Endodermal cell (in vitro differentiated cells): ENCODE measurements around the gene DUSP5. TPM values are rescaled to one million over a fixed set of nuclear protein-coding genes. Genes with fewer than 3 reads are reported as not detected.

ENCODE experiments used
- DNase-seq: peaks from one replicate; pipeline ENCODE4 v3.0.0-alpha.2; 2017
- H3K27ac ChIP-seq: 2 replicates; pipeline ENCODE4 v1.5.1; 2013; ENCODE audit warnings: mild to moderate bottlenecking, low read depth, low read length, moderate library complexity
- H3K27me3 ChIP-seq: 2 replicates; pipeline ENCODE4 v1.6.1; 2013; ENCODE audit warnings: mild to moderate bottlenecking, low read length, moderate library complexity; ENCODE audit not compliant: insufficient read depth, control insufficient read depth, poor library complexity, severe bottlenecking
- H3K36me3 ChIP-seq: 2 replicates; pipeline ENCODE4 v1.7.0; 2013; ENCODE audit warnings: mild to moderate bottlenecking, low read length, moderate library complexity; ENCODE audit not compliant: control insufficient read depth, insufficient read depth
- H3K4me1 ChIP-seq: one replicate; pipeline ENCODE4 v1.7.0; 2013; ENCODE audit warnings: low read length; ENCODE audit not compliant: control insufficient read depth, insufficient read depth
- H3K4me3 ChIP-seq: 2 replicates; pipeline ENCODE4 v1.5.1; 2013; ENCODE audit warnings: mild to moderate bottlenecking, low read length, moderate library complexity
- H3K9ac ChIP-seq: 2 replicates; pipeline ENCODE4 v1.6.1; 2013; ENCODE audit warnings: mild to moderate bottlenecking, low read length, moderate library complexity; ENCODE audit not compliant: poor library complexity, severe bottlenecking; ENCODE audit errors: extremely low read depth
- H3K9me3 ChIP-seq: 2 replicates; pipeline ENCODE4 v1.6.1; 2013; ENCODE audit warnings: mild to moderate bottlenecking, low read length, moderate library complexity; ENCODE audit not compliant: control insufficient read depth
- H3K27ac Mint-ChIP-seq: 2 replicates; pipeline ENCODE4 v1.8.0; 2020; ENCODE audit warnings: mixed read lengths
- H3K27me3 Mint-ChIP-seq: 2 replicates; pipeline ENCODE4 v1.8.0; 2021; ENCODE audit warnings: mild to moderate bottlenecking, mixed read lengths; ENCODE audit not compliant: insufficient read depth
- H3K36me3 Mint-ChIP-seq: 2 replicates; pipeline ENCODE4 v1.8.0; 2020; ENCODE audit warnings: low read depth, mixed read lengths
- H3K4me1 Mint-ChIP-seq: 2 replicates; pipeline ENCODE4 v1.8.0; 2020; ENCODE audit warnings: mixed read lengths
- H3K4me3 Mint-ChIP-seq: 2 replicates; pipeline ENCODE4 v1.8.0; 2020; ENCODE audit warnings: mild to moderate bottlenecking, moderate library complexity, mixed read lengths
- H3K9me3 Mint-ChIP-seq: 2 replicates; pipeline ENCODE4 v1.8.0; 2020; ENCODE audit warnings: mild to moderate bottlenecking, mixed read lengths
- CTCF ChIP-seq: fragments of 200-600 bp; sonication (generic); conservative IDR thresholded peaks from 2 replicates; pipeline ENCODE4 v1.5.0; 2021; ENCODE audit warnings: antibody characterized with exemption, mild to moderate bottlenecking
- WGBS, 2 experiments: methylation state at CpG; one replicate each; pipeline versions ENCODE4 v1.1.5 to v1.1.7; 2013; ENCODE audit warnings: missing lambda C conversion rate in 2 of 2, mixed read lengths in 1 of 2; ENCODE audit not compliant: insufficient coverage in 1 of 2, insufficient read length in 1 of 2; 5-methylcytosine and 5-hydroxymethylcytosine counted together
- total RNA-seq, 2 donors: library from RNA; stranded (reverse); fragmentation: NEBNext Ultra II Directional in 1 of 2; extraction: Animal tissue kit (Norgen Biotek cat#: 25700) in 1 of 2; gene quantifications; 2 replicates in 1 of 2; 3 replicates in 1 of 2; pipeline ENCODE4 v1.2.1, GENCODE V29; 2021

DUSP5 gene
- total RNA-seq, 2 donors from 2014 or later: 60.0 to 60.3 TPM

DNA sequence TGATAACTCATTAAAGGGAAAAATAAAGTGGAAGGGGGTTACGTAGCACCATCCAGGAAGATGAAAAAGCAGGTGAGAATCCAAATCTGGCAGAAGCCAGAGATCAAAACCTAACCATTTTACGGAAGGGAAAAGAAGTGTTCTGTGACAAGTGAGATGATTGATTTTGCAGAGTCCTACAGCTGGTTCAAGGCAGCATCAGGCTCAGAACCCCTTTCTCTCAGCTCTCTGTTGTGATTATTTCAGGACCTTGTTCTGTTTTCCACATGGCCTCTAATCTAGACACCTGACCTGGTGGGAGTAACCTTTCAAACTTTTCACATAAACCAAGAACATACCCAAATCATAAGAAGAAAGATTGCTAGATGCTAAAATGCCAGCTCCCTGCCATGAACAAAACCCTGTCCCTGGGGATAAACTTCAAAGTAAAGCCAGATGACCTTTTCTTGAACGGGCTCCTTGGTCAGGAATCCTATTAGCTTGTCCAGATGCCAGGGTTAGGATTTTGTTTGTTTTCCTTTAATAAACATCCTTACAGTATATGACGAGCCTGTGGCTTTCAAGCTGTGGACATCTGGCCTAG lies 5.9 kb downstream of the DUSP5 start:
- no peaks in the 10 kb centered on the region for H3K27me3 Mint-ChIP-seq
- 95% methylated on average over 3 to 4 of the region's 4 CpGs for WGBS, 2 experiments
- no peaks in the 10 kb centered on the region for H3K27me3 ChIP-seq
- no peaks in the 10 kb centered on the region for H3K9me3 ChIP-seq
- H3K9ac ChIP-seq: no peak overlapping the region
- H3K36me3 ChIP-seq: peaks cover 67% of the 10 kb centered on the region
- H3K4me1 Mint-ChIP-seq: peaks cover 64% of the 10 kb centered on the region
- no peak overlapping the region for H3K27ac Mint-ChIP-seq
- DNase-seq: no peak
- no peak overlapping the region for H3K27ac ChIP-seq
- no peak for TF ChIP-seq CTCF
- peaks cover 59% of the 10 kb centered on the region for H3K36me3 Mint-ChIP-seq
- no peaks in the 10 kb centered on the region for H3K9me3 Mint-ChIP-seq
- H3K4me1 ChIP-seq: peaks cover 21% of the 10 kb centered on the region
- no peak overlapping the region for H3K4me3 Mint-ChIP-seq
- no peak overlapping the region for H3K4me3 ChIP-seq

DNA sequence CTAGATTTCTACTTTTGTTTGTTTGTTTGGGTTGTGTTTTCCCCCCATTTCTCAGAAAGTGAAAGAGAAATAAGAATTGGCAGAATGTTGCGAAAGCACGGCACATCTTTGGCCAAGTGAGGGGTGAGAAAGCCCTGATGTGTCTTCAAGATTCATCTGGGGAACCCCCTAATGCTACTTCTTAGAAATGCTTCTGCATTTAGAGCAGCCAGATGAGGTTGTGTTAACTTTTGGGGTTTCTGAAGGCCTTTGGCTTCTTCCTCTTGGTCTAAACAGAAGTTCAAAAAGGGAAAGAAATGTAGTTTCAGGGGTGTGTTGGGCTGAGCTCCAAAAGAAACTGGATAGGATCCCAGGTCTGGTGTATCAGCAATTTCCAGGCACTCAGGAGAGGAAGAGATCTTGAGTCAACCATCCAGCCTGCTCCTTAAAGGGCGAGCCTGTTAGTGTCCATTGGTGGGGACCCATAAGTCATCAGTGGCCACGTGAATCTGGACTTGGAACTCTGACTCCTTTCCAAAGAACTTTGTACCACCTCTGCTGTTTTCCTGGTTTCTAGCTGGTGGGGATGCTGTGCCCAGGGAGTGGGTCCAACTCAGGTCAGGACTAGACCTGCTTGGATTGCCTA lies 6.5 kb downstream of the DUSP5 start:
- H3K9me3 ChIP-seq: no peaks in the 10 kb centered on the region
- H3K9ac ChIP-seq: no peak overlapping the region
- Mint-ChIP-seq H3K9me3 (no peaks in the 10 kb centered on the region), H3K4me1 (peaks cover 65% of the 10 kb centered on the region), H3K36me3 (peaks cover 65% of the 10 kb centered on the region), H3K4me3 (no peak overlapping the region), H3K27me3 (peaks cover 1% of the 10 kb centered on the region), H3K27ac (no peak overlapping the region)
- WGBS, 2 experiments: 92 to 93% methylated on average over 3 to 4 of the region's 4 CpGs
- peaks cover 21% of the 10 kb centered on the region for H3K4me1 ChIP-seq
- no peaks in the 10 kb centered on the region for H3K27me3 ChIP-seq
- no peak for DNase-seq
- TF ChIP-seq CTCF: no peak
- H3K27ac ChIP-seq: no peak overlapping the region
- H3K36me3 ChIP-seq: peaks cover 73% of the 10 kb centered on the region
- no peak overlapping the region for H3K4me3 ChIP-seq

GRCh38 chr10:110505130-110505770 lies 7.5 kb downstream of the DUSP5 start:
- no peaks in the 10 kb centered on the region for H3K9me3 ChIP-seq
- H3K4me1 ChIP-seq: peaks cover 21% of the 10 kb centered on the region
- no peak overlapping the region for H3K4me3 ChIP-seq
- H3K9ac ChIP-seq: no peak overlapping the region
- Mint-ChIP-seq H3K4me1 (peaks cover 57% of the 10 kb centered on the region), H3K27ac (no peak overlapping the region), H3K27me3 (peaks cover 1% of the 10 kb centered on the region), H3K36me3 (peaks cover 75% of the 10 kb centered on the region), H3K9me3 (no peaks in the 10 kb centered on the region), H3K4me3 (no peak overlapping the region)
- no peak for DNase-seq
- 90 to 95% methylated on average over 6 of the region's 6 CpGs for WGBS, 2 experiments
- peaks cover 83% of the 10 kb centered on the region for H3K36me3 ChIP-seq
- H3K27me3 ChIP-seq: no peaks in the 10 kb centered on the region
- TF ChIP-seq CTCF: no peak
- no peak overlapping the region for H3K27ac ChIP-seq
